HCT116 (cell line): Measurements from ENCODE around the gene SDK1. TPM values are rescaled to one million over a fixed set of nuclear protein-coding genes. Genes with fewer than 3 reads are reported as not detected.

Source experiments
- ATAC-seq: fragments of 200-7000 bp; cut with Tn5 transposase; 2 replicates; pipeline ENCODE4 v1.9.1; 2020; ENCODE audit warnings: mild to moderate bottlenecking, moderate library complexity
- BruUV-seq: library from RNA; stranded (reverse); fragments of 400-500 nt; replicated peaks from 2 replicates; lab custom pipeline; 2021; lab: Mats Ljungman, UMichigan
- CTCF ChIA-PET: fragments of 300-600 bp; sonication (Branson Sonifier 250); formaldehyde crosslinking; loops from one replicate; lab custom pipeline; 2021; ENCODE audit warnings: antibody characterized with exemption; lab: Charles Lee
- POLR2A ChIA-PET: fragments of 300-600, 350-600 bp; sonication (Branson Sonifier 250); formaldehyde crosslinking; loops from one replicate; lab custom pipeline; 2021; ENCODE audit warnings: antibody characterized with exemption; lab: Charles Lee
- RAD21 ChIA-PET, 2 experiments: fragments of 300-600 bp; sonication (Branson Sonifier 250); formaldehyde crosslinking; loops; one replicate each; lab custom pipeline; 2023; ENCODE audit warnings: low total read pairs in 2 of 2; ENCODE audit not compliant: uncharacterized antibody in 2 of 2, unreplicated experiment in 2 of 2, low non-redundant PET in 1 of 2; lab: Charles Lee
- DNase-seq: peaks from one replicate; pipeline ENCODE4 v3.0.0-alpha.2; 2010; ENCODE audit warnings: low read depth, low spot score
- H2AFZ ChIP-seq: fragments of 200-600 bp; shearing (Covaris generic), sonication (generic); 2 replicates; pipeline ENCODE4 v1.6.1; 2017; ENCODE audit warnings: low read depth, mixed run types, mixed read lengths, antibody characterized with exemption, low read length; ENCODE audit not compliant: poor library complexity, severe bottlenecking
- H3K27ac ChIP-seq: 2 replicates; pipeline ENCODE4 v1.5.1; 2012; ENCODE audit warnings: low read depth, low read length
- H3K27me3 ChIP-seq: fragments of 200-600 bp; sonication (generic); 2 replicates; pipeline ENCODE4 v1.6.1; 2016; ENCODE audit warnings: mixed run types, low read length, mixed read lengths; ENCODE audit not compliant: insufficient read depth
- H3K36me3 ChIP-seq, 2 experiments: fragments of 200-500 bp in 1 of 2; fragments of 200-600 bp in 1 of 2; sonication (Bioruptor generic) in 1 of 2; sonication (generic) in 1 of 2; 2 replicates each; pipeline versions ENCODE4 v1.5.1 to v1.6.1; 2014 to 2016; ENCODE audit warnings: low read length in 2 of 2, inconsistent platforms in 1 of 2, mixed read lengths in 1 of 2, mixed run types in 1 of 2; ENCODE audit not compliant: insufficient read depth in 2 of 2, control insufficient read depth in 1 of 2
- H3K4me1 ChIP-seq, 2 experiments: fragments of 200-600 bp in 1 of 2; sonication (generic) in 1 of 2; 2 replicates each; pipeline versions ENCODE4 v1.5.1 to v1.6.1; 2012 to 2017; ENCODE audit warnings: low read length in 2 of 2, inconsistent platforms in 1 of 2, mild to moderate bottlenecking in 1 of 2, mixed read lengths in 1 of 2, mixed run types in 1 of 2, moderate library complexity in 1 of 2; ENCODE audit not compliant: insufficient read depth in 2 of 2, control insufficient read depth in 1 of 2
- H3K4me2 ChIP-seq: fragments of 200-600 bp; sonication (generic); 2 replicates; pipeline ENCODE4 v1.6.1; 2017; ENCODE audit warnings: mixed run types, low read length, mixed read lengths
- H3K4me3 ChIP-seq, 2 experiments: fragments of 200-600 bp in 1 of 2; sonication (generic) in 1 of 2; replicated peaks in 1 of 2; 2 replicates each; pipeline ENCODE4 v1.5.1; 2011 to 2016; ENCODE audit warnings: low read length in 2 of 2, control low read depth in 1 of 2, low read depth in 1 of 2, mild to moderate bottlenecking in 1 of 2, mixed read lengths in 1 of 2, mixed run types in 1 of 2
- H3K79me2 ChIP-seq: fragments of 200-600 bp; sonication (generic); 2 replicates; pipeline ENCODE4 v1.6.1; 2017; ENCODE audit warnings: mild to moderate bottlenecking, mixed run types, low read length, moderate library complexity, mixed read lengths; ENCODE audit not compliant: insufficient read depth
- H3K9ac ChIP-seq: fragments of 200-600 bp; sonication (generic); 2 replicates; pipeline ENCODE4 v1.6.1; 2016; ENCODE audit warnings: low read length, mixed read lengths
- H3K9me2 ChIP-seq: fragments of 200-600 bp; sonication (generic), shearing (Covaris generic); 2 replicates; pipeline ENCODE4 v1.6.1; 2017; ENCODE audit warnings: mixed run types, mild to moderate bottlenecking, moderate library complexity; ENCODE audit not compliant: insufficient read depth
- H3K9me3 ChIP-seq, 2 experiments: fragments of 200-500 bp in 1 of 2; fragments of 200-600 bp in 1 of 2; sonication (Bioruptor generic) in 1 of 2; sonication (generic) in 1 of 2; 2 replicates each; pipeline ENCODE4 v1.6.1; 2014 to 2017; ENCODE audit warnings: low read length in 2 of 2, mixed read lengths in 2 of 2, inconsistent platforms in 1 of 2, low read depth in 1 of 2, mild to moderate bottlenecking in 1 of 2, mixed run types in 1 of 2, moderate library complexity in 1 of 2; ENCODE audit not compliant: control insufficient read depth in 1 of 2, insufficient read depth in 1 of 2
- H4K20me1 ChIP-seq: fragments of 200-600 bp; sonication (generic), shearing (Covaris generic); 2 replicates; pipeline ENCODE4 v1.6.1; 2017; ENCODE audit warnings: mixed run types, mild to moderate bottlenecking, moderate library complexity; ENCODE audit not compliant: insufficient read depth
- EGR1 ChIP-seq: IDR thresholded peaks from 2 replicates; pipeline ENCODE4 v1.6.1; 2012; ENCODE audit warnings: low read depth
- ELF1 ChIP-seq: IDR thresholded peaks from 2 replicates; pipeline ENCODE4 v1.6.1; 2012; ENCODE audit warnings: low read depth, borderline replicate concordance
- EZH2phosphoT487 ChIP-seq: fragments of 200-600 bp; IDR thresholded peaks from 2 replicates; pipeline ENCODE4 v1.6.1; 2018; ENCODE audit warnings: antibody characterized with exemption, borderline replicate concordance
- FOSL1 ChIP-seq: IDR thresholded peaks from 2 replicates; pipeline ENCODE4 v1.6.1; 2012; ENCODE audit warnings: low read depth
- JUND ChIP-seq: IDR thresholded peaks from 2 replicates; pipeline ENCODE4 v1.6.1; 2012
- POLR2AphosphoS5 ChIP-seq: IDR thresholded peaks from 2 replicates; pipeline ENCODE4 v1.6.1; 2011; ENCODE audit warnings: mild to moderate bottlenecking, low read depth, low read length, moderate library complexity
- SIN3A ChIP-seq: IDR thresholded peaks from 2 replicates; pipeline ENCODE4 v1.6.1; 2012; ENCODE audit warnings: low read depth
- SP1 ChIP-seq: IDR thresholded peaks from 2 replicates; pipeline ENCODE4 v1.6.1; 2012; ENCODE audit warnings: low read depth
- YY1 ChIP-seq: IDR thresholded peaks from 2 replicates; pipeline ENCODE4 v1.6.1; 2011; ENCODE audit warnings: low read length, low read depth, moderate library complexity, mild to moderate bottlenecking; ENCODE audit not compliant: insufficient replicate concordance; ENCODE audit errors: extremely low read depth
- ZNF274 ChIP-seq: fragments of 200-500 bp; sonication (Bioruptor generic); IDR thresholded peaks from 2 replicates; pipeline ENCODE4 v1.6.1; 2014; ENCODE audit warnings: mild to moderate bottlenecking, low read depth, low read length, inconsistent platforms
- intact Hi-C: fragments of 100-400 bp; cut with micrococcal nuclease; formaldehyde crosslinking; loops from 2 replicates; pipeline ENCODE4 v1.10.0; 2022
- total RNA-seq: library from RNA; stranded (reverse); gene quantifications from one replicate; pipeline ENCODE4 v1.2.1, GENCODE V29; 2021; ENCODE audit not compliant: unreplicated experiment
- TF ChIP-seq, protein P1 (sequence below): IDR thresholded peaks from 2 replicates; pipeline ENCODE4 v1.6.1; 2011; ENCODE audit warnings: mild to moderate bottlenecking, low read length, moderate library complexity; ENCODE audit not compliant: insufficient replicate concordance; ENCODE audit errors: extremely low read depth
- TF ChIP-seq, protein P2 (sequence below): IDR thresholded peaks from 2 replicates; pipeline ENCODE4 v1.6.1; 2012
- TF ChIP-seq, protein P3 (sequence below), 3 experiments: fragments of 200-600 bp in 1 of 3; sonication (generic) in 1 of 3; IDR thresholded peaks in 2 of 3; conservative IDR thresholded peaks in 1 of 3; 2 replicates each; pipeline ENCODE4 v1.5.1; 2012 to 2017; ENCODE audit warnings: low read depth in 2 of 3, low read length in 2 of 3, antibody characterized with exemption in 1 of 3, borderline replicate concordance in 1 of 3, control low read depth in 1 of 3, mild to moderate bottlenecking in 1 of 3, mixed read lengths in 1 of 3, mixed run types in 1 of 3, moderate library complexity in 1 of 3; ENCODE audit not compliant: insufficient read depth in 1 of 3

The SDK1 gene
- total RNA-seq, 1 experiment from 2014 or later: 0.05 TPM

DNA sequence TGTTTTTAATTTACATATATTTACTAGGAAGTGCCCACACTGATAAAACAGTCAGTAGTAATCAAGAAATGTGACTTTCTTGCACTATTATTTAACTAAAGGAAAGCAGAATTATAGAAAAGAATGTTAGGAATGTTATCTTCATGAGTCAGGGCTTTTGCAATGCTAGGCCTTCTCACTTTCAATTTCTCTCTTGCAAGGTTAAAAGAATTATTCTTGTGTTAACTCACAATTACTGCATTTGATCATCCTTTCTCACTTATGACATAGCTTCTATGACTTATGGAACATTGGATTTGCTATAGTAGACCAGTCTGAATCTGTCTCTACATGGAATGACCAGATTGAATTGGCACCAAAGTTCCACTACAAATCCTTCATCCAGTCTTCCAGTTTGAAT is 192.4 kb downstream of the SDK1 start:
- TF ChIP-seq POLR2AphosphoS5 (no peak), EZH2phosphoT487 (no peak), SIN3A (no peak), FOSL1 (no peak), JUND (no peak), SP1 (no peak), YY1 (no peak), ZNF274 (no peak), ELF1 (no peak), EGR1 (no peak)
- TF ChIP-seq, protein P1, sequence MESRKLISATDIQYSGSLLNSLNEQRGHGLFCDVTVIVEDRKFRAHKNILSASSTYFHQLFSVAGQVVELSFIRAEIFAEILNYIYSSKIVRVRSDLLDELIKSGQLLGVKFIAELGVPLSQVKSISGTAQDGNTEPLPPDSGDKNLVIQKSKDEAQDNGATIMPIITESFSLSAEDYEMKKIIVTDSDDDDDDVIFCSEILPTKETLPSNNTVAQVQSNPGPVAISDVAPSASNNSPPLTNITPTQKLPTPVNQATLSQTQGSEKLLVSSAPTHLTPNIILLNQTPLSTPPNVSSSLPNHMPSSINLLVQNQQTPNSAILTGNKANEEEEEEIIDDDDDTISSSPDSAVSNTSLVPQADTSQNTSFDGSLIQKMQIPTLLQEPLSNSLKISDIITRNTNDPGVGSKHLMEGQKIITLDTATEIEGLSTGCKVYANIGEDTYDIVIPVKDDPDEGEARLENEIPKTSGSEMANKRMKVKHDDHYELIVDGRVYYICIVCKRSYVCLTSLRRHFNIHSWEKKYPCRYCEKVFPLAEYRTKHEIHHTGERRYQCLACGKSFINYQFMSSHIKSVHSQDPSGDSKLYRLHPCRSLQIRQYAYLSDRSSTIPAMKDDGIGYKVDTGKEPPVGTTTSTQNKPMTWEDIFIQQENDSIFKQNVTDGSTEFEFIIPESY: no peak
- TF ChIP-seq, protein P2, sequence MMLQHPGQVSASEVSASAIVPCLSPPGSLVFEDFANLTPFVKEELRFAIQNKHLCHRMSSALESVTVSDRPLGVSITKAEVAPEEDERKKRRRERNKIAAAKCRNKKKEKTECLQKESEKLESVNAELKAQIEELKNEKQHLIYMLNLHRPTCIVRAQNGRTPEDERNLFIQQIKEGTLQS: no peak
- TF ChIP-seq, protein P3, sequence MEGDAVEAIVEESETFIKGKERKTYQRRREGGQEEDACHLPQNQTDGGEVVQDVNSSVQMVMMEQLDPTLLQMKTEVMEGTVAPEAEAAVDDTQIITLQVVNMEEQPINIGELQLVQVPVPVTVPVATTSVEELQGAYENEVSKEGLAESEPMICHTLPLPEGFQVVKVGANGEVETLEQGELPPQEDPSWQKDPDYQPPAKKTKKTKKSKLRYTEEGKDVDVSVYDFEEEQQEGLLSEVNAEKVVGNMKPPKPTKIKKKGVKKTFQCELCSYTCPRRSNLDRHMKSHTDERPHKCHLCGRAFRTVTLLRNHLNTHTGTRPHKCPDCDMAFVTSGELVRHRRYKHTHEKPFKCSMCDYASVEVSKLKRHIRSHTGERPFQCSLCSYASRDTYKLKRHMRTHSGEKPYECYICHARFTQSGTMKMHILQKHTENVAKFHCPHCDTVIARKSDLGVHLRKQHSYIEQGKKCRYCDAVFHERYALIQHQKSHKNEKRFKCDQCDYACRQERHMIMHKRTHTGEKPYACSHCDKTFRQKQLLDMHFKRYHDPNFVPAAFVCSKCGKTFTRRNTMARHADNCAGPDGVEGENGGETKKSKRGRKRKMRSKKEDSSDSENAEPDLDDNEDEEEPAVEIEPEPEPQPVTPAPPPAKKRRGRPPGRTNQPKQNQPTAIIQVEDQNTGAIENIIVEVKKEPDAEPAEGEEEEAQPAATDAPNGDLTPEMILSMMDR (IDR thresholded peaks at IDR 0.05 in 2 of 3, conservative IDR thresholded peaks at IDR 0.05 in 1 of 3; ENCODE audit: borderline replicate concordance in 1 of 3, insufficient read depth in 1 of 3, low read depth in 2 of 3, low read length in 2 of 3): no peak
- H3K4me2 ChIP-seq: no peak overlapping the region
- no TSS peak for BruUV-seq

More for the DNA sequence above, 192.4 kb downstream of the SDK1 start:
- H3K4me3 ChIP-seq: no peak overlapping the region
- ChIA-PET POLR2A (no interaction called here), CTCF (no interaction called here), RAD21 (no interaction called here)
- DNase-seq (no peak), ATAC-seq (no peak)
- H3K9me2 ChIP-seq: no peaks in the 10 kb centered on the region
- no peak overlapping the region for H3K9ac ChIP-seq
- H3K79me2 ChIP-seq: no peaks in the 10 kb centered on the region
- no peak overlapping the region for H3K27ac ChIP-seq
- H3K9me3 ChIP-seq: no peaks in the 10 kb centered on the region
- intact Hi-C loops: no loop called here
- no peak overlapping the region for H2AFZ ChIP-seq
- H3K27me3 ChIP-seq: peaks cover 29% of the 10 kb centered on the region
- no peaks in the 10 kb centered on the region for H4K20me1 ChIP-seq
- no peaks in the 10 kb centered on the region for H3K4me1 ChIP-seq
- H3K36me3 ChIP-seq: no peaks in the 10 kb centered on the region
